ENCODE data around the gene PLXDC2. TPM values are rescaled to one million over a fixed set of nuclear protein-coding genes. Genes with fewer than 3 reads are reported as not detected.

PLXDC2 gene
- total RNA-seq, 1 experiment from 2014 or later = 38.7 TPM

GRCh38 chr10:19800161-19800560, 16.1 kb upstream of the PLXDC2 start:
- Histone ChIP-seq H4K8ac (replicated peaks; ENCODE audit: insufficient read length, low read depth, low read length) (no peak overlapping the region), H3K9ac (ENCODE audit: extremely low read depth, insufficient read length, low read length) (no peak overlapping the region), H3K56ac (ENCODE audit: insufficient read length, low read depth, low read length) (no peak overlapping the region), H3K27ac (ENCODE audit: insufficient read length, low read depth, low read length) (no peak overlapping the region), H2BK120ac (ENCODE audit: low read depth, low read length, poor library complexity, severe bottlenecking) (no peak overlapping the region), H4K91ac (ENCODE audit: insufficient read length, low read depth, low read length) (no peak overlapping the region), H3K14ac (ENCODE audit: insufficient read depth, low read length) (no peak overlapping the region), H4K5ac (ENCODE audit: insufficient read length, low read depth, low read length) (no peak overlapping the region), H3K23me2 (ENCODE audit: insufficient read length, low read depth, low read length, poor library complexity, severe bottlenecking) (no peaks in the 10 kb centered on the region), H3K79me1 (ENCODE audit: insufficient read depth, low read depth, low read length, poor library complexity, severe bottlenecking) (no peaks in the 10 kb centered on the region), H3K79me2 (ENCODE audit: insufficient read depth, low read length) (no peaks in the 10 kb centered on the region), H2AK5ac (ENCODE audit: insufficient read length, low read length) (no peak overlapping the region), H3K9me3 (ENCODE audit: control insufficient read depth, low read depth, low read length) (no peaks in the 10 kb centered on the region), H2AFZ (ENCODE audit: low read length) (no peak overlapping the region), H3K4ac (ENCODE audit: low read depth, low read length) (no peak overlapping the region), H3K27me3 (ENCODE audit: insufficient read depth, low read length) (no peaks in the 10 kb centered on the region), H3K18ac (ENCODE audit: insufficient read length, low read depth, low read length) (no peak overlapping the region), H2BK12ac (ENCODE audit: insufficient read length, low read depth, low read length) (no peak overlapping the region), H3T11ph (ENCODE audit: low read length) (no peak overlapping the region), H4K20me1 (ENCODE audit: control insufficient read depth, insufficient read depth, insufficient read length) (no peaks in the 10 kb centered on the region), H3K23ac (ENCODE audit: insufficient read length, low read depth, low read length) (no peak overlapping the region), H3K4me2 (ENCODE audit: insufficient read depth, insufficient read length, low read length) (no peak overlapping the region), H2BK20ac (ENCODE audit: low read depth, low read length, poor library complexity, severe bottlenecking) (no peak overlapping the region), H2BK5ac (ENCODE audit: insufficient read length, low read length) (no peak overlapping the region), H3K4me1 (ENCODE audit: insufficient read depth, low read length) (no peaks in the 10 kb centered on the region), H2BK15ac (ENCODE audit: low read depth, low read length) (no peak overlapping the region)
- no peak for DNase-seq
- no peak for TF ChIP-seq CTCF (conservative IDR thresholded peaks at IDR 0.05)
- Mint-ChIP-seq H3K9me3 (peaks cover 11% of the 10 kb centered on the region in 2 experiments), H3K27me3 (ENCODE audit: low read depth) (no peaks in the 10 kb centered on the region), H3K4me3 (no peak overlapping the region), H3K4me1 (no peaks in the 10 kb centered on the region), H3K36me3 (ENCODE audit: insufficient read depth in 1 of 3, low read depth in 3 of 3) (peaks cover 5 to 14% (median 7%) of the 10 kb centered on the region in 3 experiments; a peak in 6 of 7 replicates), H3K27ac (no peak overlapping the region)
- no CpG with 5 or more reads among the region's 3 CpGs for WGBS (ENCODE audit: extremely low coverage, insufficient read length, low lambda C conversion rate)

All from H9 (cell line).